ENCODE results near the gene PEX26.

Gene PEX26

GRCh38 chr22:18144105-18144504 is 66.3 kb downstream of the PEX26 start:
- no peak overlapping the region for H3K4me2 ChIP-seq (ENCODE audit: low read length, poor library complexity, severe bottlenecking)
- no peaks in the 10 kb centered on the region for H3K27me3 ChIP-seq (ENCODE audit: control insufficient read depth in 1 of 2, insufficient read depth in 1 of 2, low read length in 2 of 2)
- no peak overlapping the region for H2BK5ac ChIP-seq (ENCODE audit: low read depth, low read length, poor library complexity, severe bottlenecking)
- H3K36me3 ChIP-seq (ENCODE audit: control insufficient read depth in 1 of 2, insufficient read depth in 2 of 2, low read depth in 1 of 2, low read length in 2 of 2) = no peaks in the 10 kb centered on the region
- no peak for DNase-seq
- H3K79me1 ChIP-seq (replicated peaks; ENCODE audit: low read length, poor library complexity, severe bottlenecking) = no peaks in the 10 kb centered on the region
- no peak overlapping the region for H2BK15ac ChIP-seq (ENCODE audit: low read depth, poor library complexity, severe bottlenecking)
- H4K91ac ChIP-seq (ENCODE audit: low read length) = no peak overlapping the region
- H3K4me3 ChIP-seq (ENCODE audit: insufficient read depth in 1 of 2, low read depth in 1 of 2, low read length in 2 of 2) = no peak overlapping the region
- no peak overlapping the region for H3K14ac ChIP-seq (ENCODE audit: low read length in 2 of 2)
- no peak overlapping the region for H2BK12ac ChIP-seq (ENCODE audit: low read length in 2 of 2)
- H3K9ac ChIP-seq (ENCODE audit: low read length) = no peak overlapping the region
- H2AK5ac ChIP-seq (ENCODE audit: low read length, severe bottlenecking) = no peak overlapping the region
- H3K4ac ChIP-seq (ENCODE audit: low read depth in 1 of 2, low read length in 2 of 2) = no peak overlapping the region
- no peaks in the 10 kb centered on the region for H3K9me3 ChIP-seq (ENCODE audit: control insufficient read depth, low read length)
- no peak overlapping the region for H2AFZ ChIP-seq (ENCODE audit: low read depth, low read length)
- H4K8ac ChIP-seq (ENCODE audit: low read length) = no peak overlapping the region
- no peak overlapping the region for H3K23ac ChIP-seq (ENCODE audit: low read length in 2 of 2)
- no peak overlapping the region for H2BK120ac ChIP-seq (ENCODE audit: low read depth, low read length)
- no peak overlapping the region for H3K18ac ChIP-seq (ENCODE audit: low read depth in 1 of 2, low read length in 2 of 2)
- H3K4me1 ChIP-seq (ENCODE audit: control insufficient read depth, insufficient read depth, low read depth, low read length) = no peaks in the 10 kb centered on the region
- H3K27ac ChIP-seq (ENCODE audit: low read length, poor library complexity, severe bottlenecking) = no peak overlapping the region

GRCh38 chr22:18145676-18146388 is 68.0 kb downstream of the PEX26 start:
- DNase-seq = no peak
- Histone ChIP-seq H2AFZ (ENCODE audit: low read depth, low read length) (no peak overlapping the region), H4K91ac (ENCODE audit: low read length) (no peak overlapping the region), H3K4ac (ENCODE audit: low read depth in 1 of 2, low read length in 2 of 2) (no peak overlapping the region), H3K4me3 (ENCODE audit: insufficient read depth in 1 of 2, low read depth in 1 of 2, low read length in 2 of 2) (no peak overlapping the region), H3K79me1 (replicated peaks; ENCODE audit: low read length, poor library complexity, severe bottlenecking) (no peaks in the 10 kb centered on the region), H3K14ac (ENCODE audit: low read length in 2 of 2) (no peak overlapping the region), H3K4me2 (ENCODE audit: low read length, poor library complexity, severe bottlenecking) (no peak overlapping the region), H3K9ac (ENCODE audit: low read length) (no peak overlapping the region), H3K36me3 (ENCODE audit: control insufficient read depth in 1 of 2, insufficient read depth in 2 of 2, low read depth in 1 of 2, low read length in 2 of 2) (no peaks in the 10 kb centered on the region), H3K27me3 (ENCODE audit: control insufficient read depth in 1 of 2, insufficient read depth in 1 of 2, low read length in 2 of 2) (no peaks in the 10 kb centered on the region), H3K4me1 (ENCODE audit: control insufficient read depth, insufficient read depth, low read depth, low read length) (no peaks in the 10 kb centered on the region), H2BK15ac (ENCODE audit: low read depth, poor library complexity, severe bottlenecking) (no peak overlapping the region), H3K9me3 (ENCODE audit: control insufficient read depth, low read length) (no peaks in the 10 kb centered on the region), H4K8ac (ENCODE audit: low read length) (no peak overlapping the region), H3K23ac (ENCODE audit: low read length in 2 of 2) (no peak overlapping the region), H2BK5ac (ENCODE audit: low read depth, low read length, poor library complexity, severe bottlenecking) (no peak overlapping the region), H3K27ac (ENCODE audit: low read length, poor library complexity, severe bottlenecking) (no peak overlapping the region), H2AK5ac (ENCODE audit: low read length, severe bottlenecking) (no peak overlapping the region), H3K18ac (ENCODE audit: low read depth in 1 of 2, low read length in 2 of 2) (no peak overlapping the region), H2BK12ac (ENCODE audit: low read length in 2 of 2) (no peak overlapping the region), H2BK120ac (ENCODE audit: low read depth, low read length) (no peak overlapping the region)
- 93% methylated on average over 18 of the region's 23 CpGs for WGBS

GRCh38 chr22:18146389-18146753 is 68.6 kb downstream of the PEX26 start:
- H2AFZ ChIP-seq (ENCODE audit: low read depth, low read length) = no peak overlapping the region
- H3K23ac ChIP-seq (ENCODE audit: low read length in 2 of 2) = no peak overlapping the region
- DNase-seq = no peak
- H3K4me1 ChIP-seq (ENCODE audit: control insufficient read depth, insufficient read depth, low read depth, low read length) = no peaks in the 10 kb centered on the region
- H3K4me3 ChIP-seq (ENCODE audit: insufficient read depth in 1 of 2, low read depth in 1 of 2, low read length in 2 of 2) = no peak overlapping the region
- H4K8ac ChIP-seq (ENCODE audit: low read length) = no peak overlapping the region
- no peak overlapping the region for H2BK15ac ChIP-seq (ENCODE audit: low read depth, poor library complexity, severe bottlenecking)
- H3K36me3 ChIP-seq (ENCODE audit: control insufficient read depth in 1 of 2, insufficient read depth in 2 of 2, low read depth in 1 of 2, low read length in 2 of 2) = no peaks in the 10 kb centered on the region
- H3K4me2 ChIP-seq (ENCODE audit: low read length, poor library complexity, severe bottlenecking) = no peak overlapping the region
- no peak overlapping the region for H3K9ac ChIP-seq (ENCODE audit: low read length)
- H2BK12ac ChIP-seq (ENCODE audit: low read length in 2 of 2) = no peak overlapping the region
- no peak overlapping the region for H3K18ac ChIP-seq (ENCODE audit: low read depth in 1 of 2, low read length in 2 of 2)
- H2BK120ac ChIP-seq (ENCODE audit: low read depth, low read length) = no peak overlapping the region
- no peak overlapping the region for H3K14ac ChIP-seq (ENCODE audit: low read length in 2 of 2)
- WGBS = 100% methylated on average over 2 of the region's 3 CpGs
- H3K27me3 ChIP-seq (ENCODE audit: control insufficient read depth in 1 of 2, insufficient read depth in 1 of 2, low read length in 2 of 2) = no peaks in the 10 kb centered on the region
- no peaks in the 10 kb centered on the region for H3K79me1 ChIP-seq (replicated peaks; ENCODE audit: low read length, poor library complexity, severe bottlenecking)
- no peak overlapping the region for H4K91ac ChIP-seq (ENCODE audit: low read length)
- no peaks in the 10 kb centered on the region for H3K9me3 ChIP-seq (ENCODE audit: control insufficient read depth, low read length)
- H3K4ac ChIP-seq (ENCODE audit: low read depth in 1 of 2, low read length in 2 of 2) = no peak overlapping the region
- no peak overlapping the region for H3K27ac ChIP-seq (ENCODE audit: low read length, poor library complexity, severe bottlenecking)
- no peak overlapping the region for H2BK5ac ChIP-seq (ENCODE audit: low read depth, low read length, poor library complexity, severe bottlenecking)
- H2AK5ac ChIP-seq (ENCODE audit: low read length, severe bottlenecking) = no peak overlapping the region

GRCh38 chr22:18147791-18148190 is 70.0 kb downstream of the PEX26 start:
- H3K4me2 ChIP-seq (ENCODE audit: low read length, poor library complexity, severe bottlenecking) = no peak overlapping the region
- no peaks in the 10 kb centered on the region for H3K9me3 ChIP-seq (ENCODE audit: control insufficient read depth, low read length)
- no peak overlapping the region for H2AFZ ChIP-seq (ENCODE audit: low read depth, low read length)
- no peak overlapping the region for H4K8ac ChIP-seq (ENCODE audit: low read length)
- H3K9ac ChIP-seq (ENCODE audit: low read length) = no peak overlapping the region
- no peak overlapping the region for H3K18ac ChIP-seq (ENCODE audit: low read depth in 1 of 2, low read length in 2 of 2)
- H4K91ac ChIP-seq (ENCODE audit: low read length) = no peak overlapping the region
- H3K27me3 ChIP-seq (ENCODE audit: control insufficient read depth in 1 of 2, insufficient read depth in 1 of 2, low read length in 2 of 2) = no peaks in the 10 kb centered on the region
- H2AK5ac ChIP-seq (ENCODE audit: low read length, severe bottlenecking) = no peak overlapping the region
- no peaks in the 10 kb centered on the region for H3K4me1 ChIP-seq (ENCODE audit: control insufficient read depth, insufficient read depth, low read depth, low read length)
- no peak overlapping the region for H3K23ac ChIP-seq (ENCODE audit: low read length in 2 of 2)
- no peak overlapping the region for H3K4ac ChIP-seq (ENCODE audit: low read depth in 1 of 2, low read length in 2 of 2)
- no peak overlapping the region for H3K4me3 ChIP-seq (ENCODE audit: insufficient read depth in 1 of 2, low read depth in 1 of 2, low read length in 2 of 2)
- H3K14ac ChIP-seq (ENCODE audit: low read length in 2 of 2) = peak overlapping the region in 1 of 2 experiments; percentile 22
- H3K79me1 ChIP-seq (replicated peaks; ENCODE audit: low read length, poor library complexity, severe bottlenecking) = peaks cover 3% of the 10 kb centered on the region
- H2BK5ac ChIP-seq (ENCODE audit: low read depth, low read length, poor library complexity, severe bottlenecking) = no peak overlapping the region
- H2BK120ac ChIP-seq (ENCODE audit: low read depth, low read length) = no peak overlapping the region
- H3K36me3 ChIP-seq (ENCODE audit: control insufficient read depth in 1 of 2, insufficient read depth in 2 of 2, low read depth in 1 of 2, low read length in 2 of 2) = no peaks in the 10 kb centered on the region
- no peak for DNase-seq
- H3K27ac ChIP-seq (ENCODE audit: low read length, poor library complexity, severe bottlenecking) = no peak overlapping the region
- WGBS = 90% methylated on average over 5 of the region's 5 CpGs
- no peak overlapping the region for H2BK15ac ChIP-seq (ENCODE audit: low read depth, poor library complexity, severe bottlenecking)
- no peak overlapping the region for H2BK12ac ChIP-seq (ENCODE audit: low read length in 2 of 2)

Measured in mesenchymal stem cell (in vitro differentiated cells and primary cell).